GM18907 (cell line): ENCODE results near the gene KLC1.
"Not testable (repeated sequence)": the region's sequence is repeated elsewhere in the genome, so short reads cannot be mapped to it uniquely, and the experiment has no call there.

Experiments
- ATAC-seq: cut with Tn5 transposase; IDR thresholded peaks from one replicate; pipeline ENCODE4 v1.9.1; 2021; ENCODE audit warnings: mild to moderate bottlenecking, moderate library complexity; ENCODE audit not compliant: unreplicated experiment

Gene KLC1

GRCh38 chr14:103628684-103629502, at the start of gene KLC1:
KLC1 (plus strand) TSS chr14:103629211; CDS start chr14:103654565, 25,354 bp downstream.
- peak; percentile 54 for ATAC-seq

DNA sequence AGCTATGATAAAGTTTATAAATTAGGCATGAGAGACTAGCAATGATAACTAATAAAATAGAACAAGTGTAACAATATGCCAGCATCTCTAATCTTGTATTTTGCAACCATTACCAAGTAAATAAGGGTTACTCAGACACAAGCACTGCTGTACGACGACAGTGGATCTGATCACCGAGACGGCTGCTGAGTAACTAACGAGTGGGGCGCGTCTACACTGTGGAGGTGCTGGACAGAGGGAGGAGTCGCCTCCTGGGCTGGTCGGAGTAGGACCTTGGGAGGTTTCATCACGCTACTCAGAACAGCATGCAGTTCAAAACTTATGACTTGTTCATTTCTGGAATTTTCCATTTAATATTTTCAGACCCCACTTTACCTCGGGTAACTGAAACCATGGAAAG, 47.8 kb upstream of the KLC1 start:
- ATAC-seq, result no peak

DNA sequence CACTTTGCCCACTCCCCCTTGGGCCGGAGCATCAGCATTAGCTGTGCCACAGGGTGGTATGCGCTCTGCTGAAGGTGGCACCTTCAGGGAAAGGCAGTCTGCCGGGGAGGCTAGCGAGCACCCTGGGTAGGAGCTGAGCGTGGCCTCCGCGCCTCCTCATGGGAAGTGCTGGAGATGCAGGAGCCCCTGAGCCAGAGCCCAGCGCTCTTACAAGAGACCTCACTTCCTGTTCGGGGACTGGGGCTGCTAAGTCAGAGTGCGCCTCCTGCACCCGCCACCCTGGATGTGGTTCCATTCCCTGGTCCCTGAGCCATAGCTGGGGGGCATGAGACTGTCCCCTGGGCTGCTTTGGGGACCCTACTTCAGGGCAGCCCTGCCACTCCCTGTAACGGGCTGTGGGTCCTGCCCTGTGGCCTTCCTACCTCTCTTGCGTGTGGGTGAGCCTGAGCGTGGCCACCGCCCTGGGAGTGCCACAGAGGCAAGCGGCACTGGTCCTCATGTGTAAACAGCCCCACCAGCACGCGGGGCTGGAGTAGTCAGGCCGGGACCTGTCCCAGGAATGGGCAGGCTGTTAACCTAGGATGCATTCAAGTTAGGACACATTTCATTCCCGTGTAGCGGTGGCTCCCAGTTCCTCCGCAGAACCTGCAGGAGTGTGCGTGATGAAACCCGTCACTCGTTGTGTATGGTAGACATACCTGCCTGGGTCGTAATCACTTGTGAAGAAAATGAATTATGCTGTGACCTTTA, 46.9 kb upstream of the KLC1 start:
- no peak for ATAC-seq

DNA sequence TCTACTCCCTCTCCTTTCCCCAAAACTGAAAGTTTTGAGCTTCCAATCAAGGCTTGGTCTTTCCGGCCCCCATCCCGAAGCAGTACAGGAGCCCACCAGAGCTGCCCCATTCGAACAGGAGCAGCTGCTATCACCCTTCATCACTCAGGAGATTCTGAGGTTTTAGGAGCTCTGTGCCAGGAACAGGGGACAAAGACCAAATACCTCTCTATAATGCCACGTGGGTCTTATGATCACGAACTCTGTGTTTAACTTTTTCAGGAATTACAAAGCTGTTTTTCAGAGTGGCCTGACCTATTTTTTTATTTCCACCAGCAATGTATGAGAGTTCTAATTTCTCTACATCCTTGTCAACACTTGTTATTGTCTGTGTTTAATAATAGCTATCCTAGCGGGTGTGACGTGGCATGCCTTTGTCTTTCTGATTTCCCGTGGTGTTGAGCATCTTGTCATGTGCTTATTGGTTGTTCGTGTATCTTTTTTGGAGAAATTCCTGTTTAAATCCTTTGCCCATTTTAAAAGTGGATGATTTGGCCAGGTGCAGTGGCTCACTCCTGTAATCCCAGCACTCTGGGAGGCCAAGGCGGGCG, 44.6 kb upstream of the KLC1 start:
- no peak for ATAC-seq

GRCh38 chr14:103593577-103593976, 35.4 kb upstream of the KLC1 start:
- peak; percentile 78 for ATAC-seq

GRCh38 chr14:103594265-103594664, 34.7 kb upstream of the KLC1 start:
- no peak for ATAC-seq

DNA sequence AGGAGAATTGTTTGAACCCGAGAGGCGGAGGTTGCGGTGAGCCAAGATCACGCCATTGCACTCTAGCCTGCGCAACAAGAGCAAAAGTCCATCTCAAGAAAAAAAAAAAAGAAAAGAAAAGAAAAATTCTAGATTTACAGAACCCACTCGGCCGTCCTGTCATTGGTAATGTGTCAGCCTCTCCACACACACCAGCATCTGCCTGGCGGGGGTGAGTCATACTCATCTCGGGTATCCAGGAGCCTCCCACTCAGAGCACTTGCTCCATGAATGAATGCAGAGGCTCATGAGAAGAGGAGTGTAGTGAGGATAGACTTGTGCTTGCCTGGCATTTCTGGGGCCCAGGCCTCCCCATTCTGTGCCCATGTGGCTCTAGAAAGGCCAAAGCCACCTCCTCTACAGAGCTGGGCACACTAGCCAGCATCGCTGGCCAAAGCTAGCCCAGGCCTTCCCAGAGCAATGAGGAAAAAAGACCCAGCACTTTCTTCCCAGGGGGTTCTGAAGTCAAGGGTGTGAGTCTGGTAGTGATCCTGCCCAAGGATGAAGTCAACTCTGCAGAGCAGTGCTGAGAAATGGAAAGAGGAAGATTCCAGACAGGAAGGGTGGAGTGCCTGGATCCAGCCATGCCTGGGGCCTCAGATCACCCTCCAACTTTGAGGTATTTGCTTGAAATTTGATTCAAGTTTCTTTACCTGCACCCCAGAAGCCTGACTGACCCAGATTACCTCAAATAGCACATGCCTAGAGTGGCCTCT, 31.2 kb upstream of the KLC1 start:
- ATAC-seq, result no peak

DNA sequence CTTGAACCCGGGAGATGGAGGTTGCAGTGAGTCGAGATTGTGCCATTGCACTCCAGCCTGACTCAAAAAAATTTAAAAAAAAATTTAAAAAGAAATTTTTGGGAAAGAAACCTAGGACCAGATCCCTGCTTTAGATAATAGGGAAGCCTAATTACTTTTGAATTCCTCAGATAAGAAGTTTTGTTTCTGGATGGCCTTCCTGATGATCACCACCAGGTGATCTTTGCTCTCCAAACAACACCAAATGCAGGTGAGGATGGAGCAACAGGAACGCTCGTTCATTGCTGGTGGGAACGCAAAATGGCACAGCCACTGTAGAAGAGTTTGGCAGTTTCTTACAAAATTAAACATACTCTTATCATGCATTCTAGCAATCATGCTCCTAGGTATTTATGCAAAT, 28.5 kb upstream of the KLC1 start:
- no peak for ATAC-seq

DNA sequence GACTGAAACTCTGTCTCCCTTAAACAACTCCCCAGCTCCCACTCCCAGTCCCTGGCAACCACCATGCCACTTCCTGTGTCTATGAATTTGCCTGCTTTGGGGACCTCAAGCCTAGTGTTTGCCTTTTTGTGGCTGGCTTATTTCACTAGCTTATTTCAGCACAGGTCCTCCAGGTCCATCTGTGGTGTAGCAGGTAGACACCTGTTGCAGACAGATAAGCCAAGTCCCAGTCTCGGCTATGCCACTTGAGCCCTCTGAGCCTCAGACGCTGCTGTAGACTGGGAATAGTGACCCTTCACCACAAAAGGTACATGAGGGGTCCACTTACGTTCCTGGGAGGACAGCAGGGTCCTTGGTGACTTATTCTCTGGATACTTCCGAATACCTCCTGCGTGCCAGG, 24.4 kb upstream of the KLC1 start:
- ATAC-seq, result no peak

GRCh38 chr14:103606963-103607668, 21.9 kb upstream of the KLC1 start:
- peak; percentile 72 for ATAC-seq

GRCh38 chr14:103607822-103608221, 21.2 kb upstream of the KLC1 start:
- ATAC-seq, result no peak

- ATAC-seq, result not testable (repeated sequence)
Measured at GRCh38 chr14:103609081-103609480, 19.9 kb upstream of the KLC1 start.

- ATAC-seq, result no peak
Measured at GRCh38 chr14:103611215-103611614, 17.8 kb upstream of the KLC1 start.

- no peak for ATAC-seq
Measured at GRCh38 chr14:103613517-103613916, 15.5 kb upstream of the KLC1 start.

GRCh38 chr14:103616635-103617300, 12.2 kb upstream of the KLC1 start:
- no peak for ATAC-seq

DNA sequence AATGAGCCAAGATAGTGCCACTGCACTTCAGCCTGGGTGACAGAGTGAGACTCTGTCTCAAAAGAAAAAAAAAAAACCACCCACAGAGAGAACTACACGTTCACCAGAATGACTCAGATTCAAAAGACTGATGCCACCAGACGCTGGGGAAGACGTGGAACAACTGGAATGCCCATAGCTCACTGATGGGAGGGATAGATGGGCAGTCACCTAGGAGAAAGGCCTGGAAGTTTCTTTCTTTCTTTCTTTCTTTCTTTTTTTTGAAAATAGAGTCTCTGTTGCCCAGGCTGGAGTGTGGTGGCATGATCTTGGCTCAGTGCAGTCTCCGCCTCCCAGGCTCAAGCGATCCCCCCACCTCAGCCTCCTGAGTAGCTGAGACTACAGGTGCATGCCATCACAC, 10.0 kb upstream of the KLC1 start:
- no peak for ATAC-seq

- no peak for ATAC-seq
Measured at GRCh38 chr14:103621860-103622259, 7.2 kb upstream of the KLC1 start.

- no peak for ATAC-seq
Measured at GRCh38 chr14:103623308-103623707, 5.7 kb upstream of the KLC1 start.

GRCh38 chr14:103623883-103624482, 5.0 kb upstream of the KLC1 start:
- no peak for ATAC-seq

DNA sequence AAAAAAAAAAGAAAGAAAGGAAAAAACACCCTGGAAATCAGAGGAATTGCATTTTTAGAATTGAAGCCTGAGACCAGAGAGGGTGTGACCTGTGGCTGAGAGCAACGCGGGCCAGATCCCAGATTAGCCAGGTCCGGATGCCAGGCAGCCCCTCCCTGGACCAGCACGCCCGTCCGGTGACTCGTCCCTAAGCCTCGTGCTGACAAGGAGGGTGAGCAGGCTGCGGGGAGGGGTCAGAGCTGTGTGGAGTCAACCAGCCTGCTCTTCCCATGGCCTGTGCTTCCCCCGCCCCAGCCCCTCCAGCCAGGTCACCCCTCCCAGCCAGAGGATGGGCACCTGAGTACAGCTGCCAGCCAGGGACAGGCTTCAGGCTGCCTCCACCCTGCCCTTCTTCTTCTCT, 4.2 kb upstream of the KLC1 start:
- ATAC-seq, result no peak
